WTC11 (cell line): ENCODE results near the gene PKP2. TPM values are rescaled to one million over a fixed set of nuclear protein-coding genes. Genes with fewer than 3 reads are reported as not detected.

ENCODE experiments used
- ARID4B ChIP-seq: sonication (generic); formaldehyde crosslinking; IDR thresholded peaks from 2 replicates; pipeline ENCODE4 v1.8.0; 2023; ENCODE audit warnings: missing genetic modification reagents, mild to moderate bottlenecking, borderline replicate concordance
- ATF1 ChIP-seq: sonication (generic); formaldehyde crosslinking; IDR thresholded peaks from 2 replicates; pipeline ENCODE4 v1.8.1; 2023; ENCODE audit warnings: mild to moderate bottlenecking, moderate library complexity, missing genetic modification reagents
- ATF2 ChIP-seq: sonication (generic); formaldehyde crosslinking; IDR thresholded peaks from 2 replicates; pipeline ENCODE4 v1.8.1; 2022; ENCODE audit warnings: low read depth, missing genetic modification reagents, borderline replicate concordance
- ATF3 ChIP-seq: sonication (generic); formaldehyde crosslinking; conservative IDR thresholded peaks from 2 replicates; pipeline ENCODE4 v1.8.1; 2022; ENCODE audit warnings: mild to moderate bottlenecking, missing genetic modification reagents
- CREM ChIP-seq: sonication (generic); formaldehyde crosslinking; IDR thresholded peaks from 2 replicates; pipeline ENCODE4 v1.8.1; 2022; ENCODE audit warnings: mild to moderate bottlenecking, missing genetic modification reagents, moderate library complexity
- CTCF ChIP-seq: fragments of 200-600 bp; IDR thresholded peaks from 2 replicates; pipeline ENCODE4 v1.8.0; 2022; ENCODE audit warnings: antibody characterized with exemption
- FOXJ3 ChIP-seq: sonication (generic); formaldehyde crosslinking; IDR thresholded peaks from 2 replicates; pipeline ENCODE4 v1.9.0; 2021; ENCODE audit warnings: missing genetic modification reagents, mild to moderate bottlenecking, borderline replicate concordance
- FOXP1 ChIP-seq: sonication (generic); formaldehyde crosslinking; IDR thresholded peaks from 2 replicates; pipeline ENCODE4 v1.8.0; 2022; ENCODE audit warnings: missing genetic modification reagents, mild to moderate bottlenecking, moderate library complexity, borderline replicate concordance
- HMGA2 ChIP-seq: fragments of 250-450 bp; sonication (Bioruptor Pico); IDR thresholded peaks from 2 replicates; pipeline ENCODE4 v1.4.0; 2021; ENCODE audit warnings: mild to moderate bottlenecking, moderate library complexity
- KAT7 ChIP-seq: sonication (generic); formaldehyde crosslinking; IDR thresholded peaks from 2 replicates; pipeline ENCODE4 v1.8.1; 2023; ENCODE audit warnings: missing genetic modification reagents, mild to moderate bottlenecking, borderline replicate concordance
- NR2C2 ChIP-seq: sonication (generic); formaldehyde crosslinking; IDR thresholded peaks from 2 replicates; pipeline ENCODE4 v1.8.0; 2022; ENCODE audit warnings: mild to moderate bottlenecking, missing genetic modification reagents
- RELA ChIP-seq: sonication (generic); formaldehyde crosslinking; IDR thresholded peaks from 2 replicates; pipeline ENCODE4 v1.8.1; 2022; ENCODE audit warnings: missing genetic modification reagents, mild to moderate bottlenecking, borderline replicate concordance
- SMAD4 ChIP-seq: sonication (generic); formaldehyde crosslinking; IDR thresholded peaks from 2 replicates; pipeline ENCODE4 v1.8.0; 2022; ENCODE audit warnings: mild to moderate bottlenecking, missing genetic modification reagents
- SOX15 ChIP-seq: fragments of 250-450 bp; sonication (Bioruptor Pico); IDR thresholded peaks from 2 replicates; pipeline ENCODE4 v1.9.0; 2021; ENCODE audit warnings: mild to moderate bottlenecking
- TCF7 ChIP-seq: sonication (generic); formaldehyde crosslinking; IDR thresholded peaks from 2 replicates; pipeline ENCODE4 v1.8.0; 2022; ENCODE audit warnings: mild to moderate bottlenecking, low read depth, missing genetic modification reagents, moderate library complexity
- ZBTB21 ChIP-seq: sonication (generic); formaldehyde crosslinking; IDR thresholded peaks from 2 replicates; pipeline ENCODE4 v1.8.1; 2023; ENCODE audit warnings: mild to moderate bottlenecking, missing genetic modification reagents, borderline replicate concordance
- ZBTB43 ChIP-seq: sonication (generic); formaldehyde crosslinking; IDR thresholded peaks from 2 replicates; pipeline ENCODE4 v1.8.1; 2023; ENCODE audit warnings: mild to moderate bottlenecking, missing genetic modification reagents
- ZNF317 ChIP-seq: sonication (generic); formaldehyde crosslinking; IDR thresholded peaks from 2 replicates; pipeline ENCODE4 v1.8.1; 2023; ENCODE audit warnings: low read depth, mild to moderate bottlenecking, moderate library complexity, missing genetic modification reagents, borderline replicate concordance
- ZNF416 ChIP-seq: fragments of 250-450 bp; sonication (Bioruptor Pico); IDR thresholded peaks from 2 replicates; pipeline ENCODE4 v1.9.0; 2021; ENCODE audit warnings: mild to moderate bottlenecking, inconsistent platforms
- total RNA-seq: library from RNA; stranded (reverse); gene quantifications from 3 replicates; pipeline ENCODE4 v1.2.3, GENCODE V29; 2021
- TF ChIP-seq, protein P1 (sequence below): sonication (generic); formaldehyde crosslinking; conservative IDR thresholded peaks from 2 replicates; pipeline ENCODE4 v1.8.1; 2023; ENCODE audit warnings: mild to moderate bottlenecking, low read depth, missing genetic modification reagents, moderate library complexity
- TF ChIP-seq, protein P2 (sequence below): sonication (generic); formaldehyde crosslinking; IDR thresholded peaks from 2 replicates; pipeline ENCODE4 v1.8.0; 2022; ENCODE audit warnings: mild to moderate bottlenecking, missing genetic modification reagents
- TF ChIP-seq, protein P3 (sequence below): sonication (generic); formaldehyde crosslinking; IDR thresholded peaks from 2 replicates; pipeline ENCODE4 v1.8.0; 2022; ENCODE audit warnings: mild to moderate bottlenecking, missing genetic modification reagents
- TF ChIP-seq, protein P4 (sequence below): sonication (generic); formaldehyde crosslinking; IDR thresholded peaks from 2 replicates; pipeline ENCODE4 v1.8.1; 2022; ENCODE audit warnings: missing genetic modification reagents, borderline replicate concordance

The PKP2 gene
- total RNA-seq, 1 experiment from 2014 or later = 22.0 TPM

GRCh38 chr12:32755051-32755653 is 141.4 kb downstream of the PKP2 start (continued):
- TF ChIP-seq FOXP1 = peak; percentile 50
- peak; percentile 44; the same call in 1 of the 2 replicates for TF ChIP-seq ZBTB21 (CRISPR knock-in tag)
- TF ChIP-seq NR2C2 = no peak
- no peak for TF ChIP-seq SOX15 (CRISPR knock-in tag)
- no peak for TF ChIP-seq ZNF416 (CRISPR knock-in tag)
- no peak for TF ChIP-seq TCF7
- TF ChIP-seq, protein P1, sequence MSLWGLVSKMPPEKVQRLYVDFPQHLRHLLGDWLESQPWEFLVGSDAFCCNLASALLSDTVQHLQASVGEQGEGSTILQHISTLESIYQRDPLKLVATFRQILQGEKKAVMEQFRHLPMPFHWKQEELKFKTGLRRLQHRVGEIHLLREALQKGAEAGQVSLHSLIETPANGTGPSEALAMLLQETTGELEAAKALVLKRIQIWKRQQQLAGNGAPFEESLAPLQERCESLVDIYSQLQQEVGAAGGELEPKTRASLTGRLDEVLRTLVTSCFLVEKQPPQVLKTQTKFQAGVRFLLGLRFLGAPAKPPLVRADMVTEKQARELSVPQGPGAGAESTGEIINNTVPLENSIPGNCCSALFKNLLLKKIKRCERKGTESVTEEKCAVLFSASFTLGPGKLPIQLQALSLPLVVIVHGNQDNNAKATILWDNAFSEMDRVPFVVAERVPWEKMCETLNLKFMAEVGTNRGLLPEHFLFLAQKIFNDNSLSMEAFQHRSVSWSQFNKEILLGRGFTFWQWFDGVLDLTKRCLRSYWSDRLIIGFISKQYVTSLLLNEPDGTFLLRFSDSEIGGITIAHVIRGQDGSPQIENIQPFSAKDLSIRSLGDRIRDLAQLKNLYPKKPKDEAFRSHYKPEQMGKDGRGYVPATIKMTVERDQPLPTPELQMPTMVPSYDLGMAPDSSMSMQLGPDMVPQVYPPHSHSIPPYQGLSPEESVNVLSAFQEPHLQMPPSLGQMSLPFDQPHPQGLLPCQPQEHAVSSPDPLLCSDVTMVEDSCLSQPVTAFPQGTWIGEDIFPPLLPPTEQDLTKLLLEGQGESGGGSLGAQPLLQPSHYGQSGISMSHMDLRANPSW (CRISPR knock-in tag) = no peak
- TF ChIP-seq RELA (CRISPR knock-in tag) = peak; percentile 72; the same call in 1 of the 2 replicates
- no peak for TF ChIP-seq FOXJ3 (CRISPR knock-in tag)
- TF ChIP-seq, protein P2, sequence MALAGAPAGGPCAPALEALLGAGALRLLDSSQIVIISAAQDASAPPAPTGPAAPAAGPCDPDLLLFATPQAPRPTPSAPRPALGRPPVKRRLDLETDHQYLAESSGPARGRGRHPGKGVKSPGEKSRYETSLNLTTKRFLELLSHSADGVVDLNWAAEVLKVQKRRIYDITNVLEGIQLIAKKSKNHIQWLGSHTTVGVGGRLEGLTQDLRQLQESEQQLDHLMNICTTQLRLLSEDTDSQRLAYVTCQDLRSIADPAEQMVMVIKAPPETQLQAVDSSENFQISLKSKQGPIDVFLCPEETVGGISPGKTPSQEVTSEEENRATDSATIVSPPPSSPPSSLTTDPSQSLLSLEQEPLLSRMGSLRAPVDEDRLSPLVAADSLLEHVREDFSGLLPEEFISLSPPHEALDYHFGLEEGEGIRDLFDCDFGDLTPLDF (CRISPR knock-in tag) = no peak
- TF ChIP-seq HMGA2 = no peak
- no peak for TF ChIP-seq ATF3
- TF ChIP-seq SMAD4 (CRISPR knock-in tag) = no peak
- TF ChIP-seq ARID4B = peak; percentile 61; the same call in 1 of the 2 replicates
- no peak for TF ChIP-seq ATF2 (CRISPR knock-in tag)
- peak; percentile 80 for TF ChIP-seq CTCF
- TF ChIP-seq, protein P3, sequence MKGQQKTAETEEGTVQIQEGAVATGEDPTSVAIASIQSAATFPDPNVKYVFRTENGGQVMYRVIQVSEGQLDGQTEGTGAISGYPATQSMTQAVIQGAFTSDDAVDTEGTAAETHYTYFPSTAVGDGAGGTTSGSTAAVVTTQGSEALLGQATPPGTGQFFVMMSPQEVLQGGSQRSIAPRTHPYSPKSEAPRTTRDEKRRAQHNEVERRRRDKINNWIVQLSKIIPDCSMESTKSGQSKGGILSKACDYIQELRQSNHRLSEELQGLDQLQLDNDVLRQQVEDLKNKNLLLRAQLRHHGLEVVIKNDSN (CRISPR knock-in tag) = no peak
- TF ChIP-seq, protein P4, sequence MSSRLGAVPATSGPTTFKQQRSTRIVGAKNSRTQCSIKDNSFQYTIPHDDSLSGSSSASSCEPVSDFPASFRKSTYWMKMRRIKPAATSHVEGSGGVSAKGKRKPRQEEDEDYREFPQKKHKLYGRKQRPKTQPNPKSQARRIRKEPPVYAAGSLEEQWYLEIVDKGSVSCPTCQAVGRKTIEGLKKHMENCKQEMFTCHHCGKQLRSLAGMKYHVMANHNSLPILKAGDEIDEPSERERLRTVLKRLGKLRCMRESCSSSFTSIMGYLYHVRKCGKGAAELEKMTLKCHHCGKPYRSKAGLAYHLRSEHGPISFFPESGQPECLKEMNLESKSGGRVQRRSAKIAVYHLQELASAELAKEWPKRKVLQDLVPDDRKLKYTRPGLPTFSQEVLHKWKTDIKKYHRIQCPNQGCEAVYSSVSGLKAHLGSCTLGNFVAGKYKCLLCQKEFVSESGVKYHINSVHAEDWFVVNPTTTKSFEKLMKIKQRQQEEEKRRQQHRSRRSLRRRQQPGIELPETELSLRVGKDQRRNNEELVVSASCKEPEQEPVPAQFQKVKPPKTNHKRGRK = no peak
- peak; percentile 7; the same call in 1 of the 2 replicates for TF ChIP-seq ZNF317 (CRISPR knock-in tag)
- peak; percentile 79; the same call in 1 of the 2 replicates for TF ChIP-seq KAT7 (CRISPR knock-in tag)
- no peak for TF ChIP-seq ZBTB43 (CRISPR knock-in tag)
- TF ChIP-seq ATF1 = 0 out of 2 replicates have a peak, but pooled peaks have one; percentile 41
- no peak for TF ChIP-seq CREM (CRISPR knock-in tag)
